Body of pancreas (tissue), 4 donors: Measurements from ENCODE around the gene SH2D2A. TPM values are rescaled to one million over a fixed set of nuclear protein-coding genes. Genes with fewer than 3 reads are reported as not detected.

Experiments
- ATAC-seq: fragments of 150-250 bp; one replicate; pipeline ENCODE4 v1.9.1; 2016
- DNase-seq, 4 donors: peaks; one replicate each; pipeline ENCODE4 v3.0.0-alpha.2; 2019
- H3K27ac ChIP-seq, 4 donors: fragments of 200-600 bp; sonication (generic); 1 replicate in 3 of 4; 2 replicates in 1 of 4; pipeline versions ENCODE4 v1.5.1 to v1.6.1; 2016 to 2019; ENCODE audit warnings: mild to moderate bottlenecking in 1 of 4, mixed read lengths in 1 of 4, moderate library complexity in 1 of 4
- H3K27me3 ChIP-seq, 2 donors: fragments of 200-600 bp; sonication (generic); one replicate each; pipeline ENCODE4 v1.6.0; 2016; ENCODE audit warnings: mild to moderate bottlenecking in 1 of 2
- H3K36me3 ChIP-seq, 2 donors: fragments of 200-600 bp; sonication (generic); replicated peaks in 1 of 2; 2 replicates each; pipeline ENCODE4 v1.5.1; 2016; ENCODE audit warnings: low read depth in 2 of 2; ENCODE audit not compliant: insufficient read depth in 1 of 2
- H3K4me1 ChIP-seq: fragments of 200-600 bp; sonication (generic); one replicate; pipeline ENCODE4 v1.6.0; 2016
- H3K4me3 ChIP-seq, 2 donors: fragments of 200-600 bp; sonication (generic); 1 replicate in 1 of 2; 2 replicates in 1 of 2; pipeline ENCODE4 v1.5.1; 2016 to 2019
- H3K9me3 ChIP-seq, 3 donors: fragments of 200-600 bp; sonication (generic); 1 replicate in 2 of 3; 2 replicates in 1 of 3; pipeline ENCODE4 v1.5.1; 2016
- CTCF ChIP-seq, 7 experiments: fragments of 450-650 bp in 4 of 7; fragments of 200-600 bp in 3 of 7; sonication (generic) in 3 of 7; IDR thresholded peaks; one replicate each; pipeline ENCODE4 v1.5.1; 2016 to 2019; ENCODE audit warnings: antibody characterized with exemption in 7 of 7
- POLR2A ChIP-seq, 3 donors: fragments of 450-650 bp; IDR thresholded peaks; one replicate each; pipeline ENCODE4 v1.6.1; 2016; ENCODE audit warnings: antibody characterized with exemption in 3 of 3, mild to moderate bottlenecking in 2 of 3
- WGBS, 2 donors: methylation state at CpG; one replicate each; pipeline ENCODE4 v1.1.5; 2017; 5-methylcytosine and 5-hydroxymethylcytosine counted together
- intact Hi-C: fragments of 100-400 bp; cut with DNase I; formaldehyde crosslinking; loops from one replicate; pipeline ENCODE4 v1.15.1; 2023
- total RNA-seq, 2 donors: library from RNA; depleted of rRNA; stranded (reverse); fragments of >200 nt; gene quantifications; one replicate each; pipeline ENCODE4 v1.1.0, GENCODE V29; 2016

Gene SH2D2A
- total RNA-seq, 2 donors from 2014 or later, result 0.99 TPM; not detected in 1

- H3K27ac ChIP-seq, result no peak overlapping the region
- DNase-seq (no peak), ATAC-seq (no peak)
- no peaks in the 10 kb centered on the region for H3K27me3 ChIP-seq
- TF ChIP-seq POLR2A (IDR thresholded peaks at IDR 0.05), result no peak
- no peak for TF ChIP-seq CTCF (IDR thresholded peaks at IDR 0.05)
- intact Hi-C loops, result no loop called here
- no peak overlapping the region for H3K4me3 ChIP-seq
- no peaks in the 10 kb centered on the region for H3K4me1 ChIP-seq
- H3K36me3 ChIP-seq, result peaks cover 11 to 45% of the 10 kb centered on the region in 2 donors
- 90 to 94% methylated on average over 5 of the region's 5 CpGs for WGBS, 2 donors
- no peaks in the 10 kb centered on the region for H3K9me3 ChIP-seq
These were observed 21.3 kb downstream of the SH2D2A start for GRCh38 chr1:156795374-156795733.

- 80 to 82% methylated on average over 7 of the region's 7 CpGs for WGBS, 2 donors
- ATAC-seq (no peak), DNase-seq (no peak)
- Histone ChIP-seq H3K4me3 (no peak overlapping the region), H3K27me3 (no peaks in the 10 kb centered on the region), H3K9me3 (no peaks in the 10 kb centered on the region), H3K36me3 (peaks cover 9 to 45% of the 10 kb centered on the region in 2 donors), H3K4me1 (no peaks in the 10 kb centered on the region), H3K27ac (no peak overlapping the region)
- TF ChIP-seq POLR2A (IDR thresholded peaks at IDR 0.05), result no peak
- TF ChIP-seq CTCF (IDR thresholded peaks at IDR 0.05), result no peak
- intact Hi-C loops, result no loop called here
These were observed 21.9 kb downstream of the SH2D2A start for GRCh38 chr1:156794506-156795373.

GRCh38 chr1:156789621-156790318 lies 26.9 kb downstream of the SH2D2A start:
- no peak for TF ChIP-seq POLR2A (IDR thresholded peaks at IDR 0.05)
- no peak for TF ChIP-seq CTCF (IDR thresholded peaks at IDR 0.05)
- Histone ChIP-seq H3K4me3 (no peak overlapping the region), H3K27ac (no peak overlapping the region), H3K36me3 (peaks cover 8 to 30% of the 10 kb centered on the region in 2 donors), H3K9me3 (no peaks in the 10 kb centered on the region), H3K4me1 (no peaks in the 10 kb centered on the region), H3K27me3 (no peaks in the 10 kb centered on the region)
- intact Hi-C loops, result no loop called here
- 81 to 89% methylated on average over 4 of the region's 4 CpGs for WGBS, 2 donors
- DNase-seq (no peak), ATAC-seq (no peak)

- intact Hi-C loops, result no loop called here
- peaks cover 8 to 26% of the 10 kb centered on the region in 2 donors for H3K36me3 ChIP-seq
- 86 to 95% methylated on average over 2 of the region's 2 CpGs for WGBS, 2 donors
These were observed 28.5 kb downstream of the SH2D2A start for GRCh38 chr1:156788136-156788535.

More at GRCh38 chr1:156788136-156788535, 28.5 kb downstream of the SH2D2A start:
- Histone ChIP-seq H3K27me3 (no peaks in the 10 kb centered on the region), H3K4me1 (no peaks in the 10 kb centered on the region), H3K4me3 (no peak overlapping the region), H3K27ac (no peak overlapping the region), H3K9me3 (no peaks in the 10 kb centered on the region)
- DNase-seq (no peak), ATAC-seq (no peak)
- TF ChIP-seq CTCF (IDR thresholded peaks at IDR 0.05) (no peak), POLR2A (IDR thresholded peaks at IDR 0.05) (no peak)
